Neural cell (in vitro differentiated cells): ENCODE data around the gene SMIM38. TPM values are rescaled to one million over a fixed set of nuclear protein-coding genes. Genes with fewer than 3 reads are reported as not detected.

Source experiments
- H2AFZ ChIP-seq: fragments of 200-600, 300-800 bp; sonication (generic), shearing (Covaris generic); 2 replicates; pipeline ENCODE4 v1.6.0; 2014; ENCODE audit warnings: low read depth, mild to moderate bottlenecking, antibody characterized with exemption, low read length, moderate library complexity
- H3F3A ChIP-seq: fragments of 200-600 bp; shearing (Covaris generic); 2 replicates; pipeline ENCODE4 v1.6.1; 2016; ENCODE audit warnings: mild to moderate bottlenecking, moderate library complexity, mixed read lengths, antibody characterized with exemption, low read length; ENCODE audit not compliant: insufficient read depth, poor library complexity, severe bottlenecking
- H3K27ac ChIP-seq: fragments of 200-600, 300-800 bp; sonication (generic), shearing (Covaris generic); 2 replicates; pipeline ENCODE4 v1.5.1; 2014; ENCODE audit warnings: mild to moderate bottlenecking, low read length, moderate library complexity
- H3K27me3 ChIP-seq: fragments of 300-800, 200-600 bp; sonication (generic), shearing (Covaris generic); 2 replicates; pipeline ENCODE4 v1.6.0; 2014; ENCODE audit warnings: mild to moderate bottlenecking, low read depth, low read length, moderate library complexity; ENCODE audit not compliant: insufficient read depth
- H3K36me3 ChIP-seq: fragments of 300-800, 200-600 bp; sonication (generic), shearing (Covaris generic); 2 replicates; pipeline ENCODE4 v1.5.1; 2014; ENCODE audit warnings: mild to moderate bottlenecking, antibody characterized with exemption, low read length, moderate library complexity; ENCODE audit not compliant: insufficient read depth
- H3K4me2 ChIP-seq: fragments of 300-800, 200-600 bp; sonication (generic), shearing (Covaris generic); 2 replicates; pipeline ENCODE4 v1.6.0; 2014; ENCODE audit warnings: mild to moderate bottlenecking, low read length
- H3K4me3 ChIP-seq: fragments of 300-800, 200-600 bp; sonication (generic), shearing (Covaris generic); 2 replicates; pipeline ENCODE4 v1.5.1; 2014; ENCODE audit warnings: mild to moderate bottlenecking, low read length, moderate library complexity
- H3K79me2 ChIP-seq: fragments of 200-600 bp; shearing (Covaris generic); replicated peaks from 2 replicates; pipeline ENCODE4 v1.6.0; 2014; ENCODE audit warnings: mild to moderate bottlenecking, low read length, moderate library complexity; ENCODE audit not compliant: insufficient read depth
- H3K9ac ChIP-seq: fragments of 300-800, 200-600 bp; sonication (generic), shearing (Covaris generic); 2 replicates; pipeline ENCODE4 v1.6.1; 2016; ENCODE audit warnings: mild to moderate bottlenecking, low read length, mixed read lengths
- H3K9me2 ChIP-seq: fragments of 200-600 bp; shearing (Covaris generic); 2 replicates; pipeline ENCODE4 v1.6.1; 2016; ENCODE audit warnings: mild to moderate bottlenecking, low read length, mixed read lengths; ENCODE audit not compliant: insufficient read depth
- H3K9me3 ChIP-seq: fragments of 200-600, 300-800 bp; sonication (generic), shearing (Covaris generic); 2 replicates; pipeline ENCODE4 v1.6.1; 2016; ENCODE audit warnings: mild to moderate bottlenecking, mixed run types, low read length, moderate library complexity, mixed read lengths
- H4K20me1 ChIP-seq: fragments of 200-600 bp; shearing (Covaris generic); 2 replicates; pipeline ENCODE4 v1.6.1; 2016; ENCODE audit warnings: mild to moderate bottlenecking, mixed run types; ENCODE audit not compliant: insufficient read depth
- EP300 ChIP-seq: fragments of 450-650 bp; conservative IDR thresholded peaks from 2 replicates; pipeline ENCODE4 v1.6.1; 2014; ENCODE audit warnings: antibody characterized with exemption, mild to moderate bottlenecking, moderate library complexity; ENCODE audit not compliant: poor library complexity, severe bottlenecking
- EZH2 ChIP-seq: fragments of 200-600, 300-800 bp; shearing (Covaris generic), sonication (generic); IDR thresholded peaks from 2 replicates; pipeline ENCODE4 v1.6.1; 2014; ENCODE audit warnings: antibody characterized with exemption, low read length, borderline replicate concordance, mild to moderate bottlenecking; ENCODE audit not compliant: insufficient read depth, poor library complexity, severe bottlenecking
- MXI1 ChIP-seq: fragments of 450-650 bp; conservative IDR thresholded peaks from 2 replicates; pipeline ENCODE4 v1.6.1; 2014; ENCODE audit warnings: antibody characterized with exemption, mild to moderate bottlenecking; ENCODE audit not compliant: poor library complexity, severe bottlenecking
- POLR2AphosphoS5 ChIP-seq: IDR thresholded peaks from 2 replicates; pipeline ENCODE4 v1.6.1; 2012
- RAD21 ChIP-seq: fragments of 450-650 bp; conservative IDR thresholded peaks from 2 replicates; pipeline ENCODE4 v1.6.1; 2014; ENCODE audit warnings: antibody characterized with exemption, mild to moderate bottlenecking, moderate library complexity
- SMC3 ChIP-seq: fragments of 450-650 bp; conservative IDR thresholded peaks from 2 replicates; pipeline ENCODE4 v1.6.1; 2014; ENCODE audit warnings: antibody characterized with exemption, mild to moderate bottlenecking, moderate library complexity; ENCODE audit not compliant: poor library complexity
- TAF1 ChIP-seq: IDR thresholded peaks from 2 replicates; pipeline ENCODE4 v1.6.1; 2012; ENCODE audit warnings: low read depth
- polyA minus RNA-seq: library from RNA; depleted of rRNA, polyadenylated mRNA; stranded (reverse); fragments of >200 nt; gene quantifications from 2 replicates; pipeline ENCODE4 v1.2.3, GENCODE V29; 2014
- polyA plus RNA-seq: library from polyadenylated mRNA; depleted of rRNA; stranded (reverse); fragments of >200 nt; gene quantifications from 2 replicates; pipeline ENCODE4 v1.2.3, GENCODE V29; 2014
- TF ChIP-seq, protein P1 (sequence below): fragments of 450-650 bp; IDR thresholded peaks from 2 replicates; pipeline ENCODE4 v1.5.1; 2014; ENCODE audit warnings: antibody characterized with exemption, mild to moderate bottlenecking, moderate library complexity; ENCODE audit not compliant: poor library complexity, severe bottlenecking
- TF ChIP-seq, protein P2 (sequence below): IDR thresholded peaks from 2 replicates; pipeline ENCODE4 v1.6.1; 2012; ENCODE audit warnings: borderline replicate concordance

SMIM38 gene
- polyA plus RNA-seq, result 1.9 TPM in 2 replicates
- 1.3 and 1.5 TPM in 2 replicates for polyA minus RNA-seq

DNA sequence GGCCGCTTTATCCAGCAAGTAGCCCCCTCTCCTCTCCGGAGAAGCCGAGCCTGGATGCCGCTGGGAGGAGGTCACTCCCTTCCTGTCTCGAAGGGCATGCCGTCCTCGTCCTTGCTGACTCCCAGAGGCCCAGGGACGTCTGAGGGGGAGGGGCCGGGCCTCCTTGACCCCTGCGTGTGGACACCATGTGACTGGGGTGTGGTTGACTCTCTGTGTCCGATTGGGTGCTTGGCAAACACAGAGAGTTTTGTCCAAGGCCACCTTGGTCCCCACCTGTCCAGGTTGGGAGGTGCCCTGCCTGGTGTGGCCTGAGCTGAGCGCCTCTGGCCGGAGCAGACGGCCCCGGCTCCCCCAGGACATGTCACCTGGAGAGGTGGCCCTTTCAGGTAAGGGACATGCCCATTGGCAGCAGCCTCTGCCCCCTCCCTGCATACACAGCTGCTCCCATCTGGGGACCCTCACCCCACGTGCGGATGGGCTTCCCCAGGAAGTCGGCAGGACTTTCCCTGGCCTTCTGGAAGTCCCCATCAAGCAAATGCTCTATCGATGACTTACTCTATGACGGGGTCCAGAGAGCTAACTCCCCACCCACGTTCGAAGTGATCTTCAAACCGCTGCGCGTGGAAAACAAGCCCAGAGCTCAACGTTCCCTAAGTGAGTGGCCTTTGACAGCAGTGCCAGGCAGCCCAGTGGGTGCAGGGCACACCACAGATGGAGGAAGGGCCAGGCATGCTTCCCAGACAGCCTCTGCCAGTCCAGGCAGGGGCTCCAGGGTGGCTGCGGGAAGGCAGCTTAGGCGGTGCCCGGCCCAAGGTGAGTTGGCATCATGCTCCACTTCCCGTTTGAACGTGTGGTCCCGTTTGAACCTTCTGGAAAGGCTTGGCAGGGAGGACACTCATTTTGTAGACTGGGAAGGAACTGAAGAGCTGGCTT, at the start of gene SMIM38:
SMIM38 (plus strand) TSS at position 634 of the 933 bp plus-strand sequence. CDS start 1,912 bp downstream, outside the sequence.
- Histone ChIP-seq H3K36me3 (no peaks in the 10 kb centered on the region), H3K4me2 (no peak within 1 kb of the TSS), H3K4me3 (no peak within 1 kb of the TSS), H3K79me2 (no peaks in the 10 kb centered on the region), H4K20me1 (no peaks in the 10 kb centered on the region), H3K9me2 (no peaks in the 10 kb centered on the region), H3K27me3 (no peaks in the 10 kb centered on the region), H2AFZ (no peak within 1 kb of the TSS), H3K27ac (no peak within 1 kb of the TSS), H3K9me3 (no peaks in the 10 kb centered on the region), H3F3A (no peaks in the 10 kb centered on the region), H3K9ac (no peak within 1 kb of the TSS)
- no peak for TF ChIP-seq EP300
- TF ChIP-seq POLR2AphosphoS5, result no peak
- no peak for TF ChIP-seq MXI1
- TF ChIP-seq SMC3, result no peak
- no peak for TF ChIP-seq RAD21
- TF ChIP-seq, protein P1, sequence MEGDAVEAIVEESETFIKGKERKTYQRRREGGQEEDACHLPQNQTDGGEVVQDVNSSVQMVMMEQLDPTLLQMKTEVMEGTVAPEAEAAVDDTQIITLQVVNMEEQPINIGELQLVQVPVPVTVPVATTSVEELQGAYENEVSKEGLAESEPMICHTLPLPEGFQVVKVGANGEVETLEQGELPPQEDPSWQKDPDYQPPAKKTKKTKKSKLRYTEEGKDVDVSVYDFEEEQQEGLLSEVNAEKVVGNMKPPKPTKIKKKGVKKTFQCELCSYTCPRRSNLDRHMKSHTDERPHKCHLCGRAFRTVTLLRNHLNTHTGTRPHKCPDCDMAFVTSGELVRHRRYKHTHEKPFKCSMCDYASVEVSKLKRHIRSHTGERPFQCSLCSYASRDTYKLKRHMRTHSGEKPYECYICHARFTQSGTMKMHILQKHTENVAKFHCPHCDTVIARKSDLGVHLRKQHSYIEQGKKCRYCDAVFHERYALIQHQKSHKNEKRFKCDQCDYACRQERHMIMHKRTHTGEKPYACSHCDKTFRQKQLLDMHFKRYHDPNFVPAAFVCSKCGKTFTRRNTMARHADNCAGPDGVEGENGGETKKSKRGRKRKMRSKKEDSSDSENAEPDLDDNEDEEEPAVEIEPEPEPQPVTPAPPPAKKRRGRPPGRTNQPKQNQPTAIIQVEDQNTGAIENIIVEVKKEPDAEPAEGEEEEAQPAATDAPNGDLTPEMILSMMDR, result no peak
- no peak for TF ChIP-seq EZH2
- TF ChIP-seq TAF1, result no peak
- TF ChIP-seq, protein P2, sequence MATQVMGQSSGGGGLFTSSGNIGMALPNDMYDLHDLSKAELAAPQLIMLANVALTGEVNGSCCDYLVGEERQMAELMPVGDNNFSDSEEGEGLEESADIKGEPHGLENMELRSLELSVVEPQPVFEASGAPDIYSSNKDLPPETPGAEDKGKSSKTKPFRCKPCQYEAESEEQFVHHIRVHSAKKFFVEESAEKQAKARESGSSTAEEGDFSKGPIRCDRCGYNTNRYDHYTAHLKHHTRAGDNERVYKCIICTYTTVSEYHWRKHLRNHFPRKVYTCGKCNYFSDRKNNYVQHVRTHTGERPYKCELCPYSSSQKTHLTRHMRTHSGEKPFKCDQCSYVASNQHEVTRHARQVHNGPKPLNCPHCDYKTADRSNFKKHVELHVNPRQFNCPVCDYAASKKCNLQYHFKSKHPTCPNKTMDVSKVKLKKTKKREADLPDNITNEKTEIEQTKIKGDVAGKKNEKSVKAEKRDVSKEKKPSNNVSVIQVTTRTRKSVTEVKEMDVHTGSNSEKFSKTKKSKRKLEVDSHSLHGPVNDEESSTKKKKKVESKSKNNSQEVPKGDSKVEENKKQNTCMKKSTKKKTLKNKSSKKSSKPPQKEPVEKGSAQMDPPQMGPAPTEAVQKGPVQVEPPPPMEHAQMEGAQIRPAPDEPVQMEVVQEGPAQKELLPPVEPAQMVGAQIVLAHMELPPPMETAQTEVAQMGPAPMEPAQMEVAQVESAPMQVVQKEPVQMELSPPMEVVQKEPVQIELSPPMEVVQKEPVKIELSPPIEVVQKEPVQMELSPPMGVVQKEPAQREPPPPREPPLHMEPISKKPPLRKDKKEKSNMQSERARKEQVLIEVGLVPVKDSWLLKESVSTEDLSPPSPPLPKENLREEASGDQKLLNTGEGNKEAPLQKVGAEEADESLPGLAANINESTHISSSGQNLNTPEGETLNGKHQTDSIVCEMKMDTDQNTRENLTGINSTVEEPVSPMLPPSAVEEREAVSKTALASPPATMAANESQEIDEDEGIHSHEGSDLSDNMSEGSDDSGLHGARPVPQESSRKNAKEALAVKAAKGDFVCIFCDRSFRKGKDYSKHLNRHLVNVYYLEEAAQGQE, result no peak

DNA sequence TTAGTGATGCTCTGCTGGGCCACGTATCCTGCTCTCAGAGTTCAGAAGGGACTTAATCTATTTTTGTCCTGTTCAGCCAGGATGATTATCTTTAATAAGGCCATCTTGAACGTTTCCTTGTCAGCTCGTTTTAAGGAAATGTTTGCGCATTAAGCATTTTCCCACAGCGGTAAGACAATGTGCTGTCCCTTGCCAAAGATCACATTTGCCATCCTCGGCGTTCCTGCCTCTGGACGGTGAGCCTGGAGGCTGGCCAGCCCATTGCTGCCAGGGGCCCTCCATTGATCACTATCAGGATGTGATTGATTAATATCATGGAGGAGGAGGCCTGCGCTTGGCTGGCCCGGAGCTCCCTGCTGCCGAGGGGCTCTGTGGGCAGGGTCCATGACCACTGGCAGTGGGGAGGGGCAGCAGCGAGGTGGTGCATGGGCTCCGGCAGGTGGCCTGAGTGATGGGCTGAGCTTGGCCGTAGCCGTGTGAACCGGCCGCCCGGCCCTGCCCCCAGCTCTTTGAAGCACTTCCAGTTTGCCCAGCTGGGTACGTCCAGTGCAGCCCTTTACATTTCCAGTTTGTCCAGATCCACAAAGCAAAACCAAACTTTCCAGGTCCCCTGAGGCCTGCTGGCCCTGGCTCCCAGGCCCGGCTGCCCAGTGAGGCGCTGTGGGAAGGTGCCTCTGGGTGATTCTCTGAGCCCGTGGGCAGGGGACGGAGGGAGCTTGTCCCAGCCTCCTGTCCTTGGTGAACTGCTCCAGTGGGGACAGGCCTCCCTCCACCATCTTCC, 49.5 kb upstream of the SMIM38 start:
- Histone ChIP-seq H3K4me2 (no peak overlapping the region), H3K9me3 (no peaks in the 10 kb centered on the region), H3K27ac (no peak overlapping the region), H3K36me3 (no peaks in the 10 kb centered on the region), H3F3A (no peaks in the 10 kb centered on the region), H3K79me2 (no peaks in the 10 kb centered on the region), H2AFZ (no peak overlapping the region), H3K4me3 (no peak overlapping the region), H4K20me1 (no peaks in the 10 kb centered on the region), H3K27me3 (no peaks in the 10 kb centered on the region), H3K9me2 (no peaks in the 10 kb centered on the region), H3K9ac (no peak overlapping the region)
- TF ChIP-seq, protein P1, result no peak
- TF ChIP-seq RAD21 (no peak), POLR2AphosphoS5 (no peak), EZH2 (no peak), MXI1 (no peak), EP300 (no peak), TAF1 (no peak), SMC3 (no peak)
- TF ChIP-seq, protein P2, result no peak
